ENCODE results near the gene SELP. TPM values are rescaled to one million over a fixed set of nuclear protein-coding genes. Genes with fewer than 3 reads are reported as not detected.
"Not testable (repeated sequence)": the region's sequence is repeated elsewhere in the genome, so short reads cannot be mapped to it uniquely, and the experiment has no call there.

Gene SELP
- total and polyA plus RNA-seq, 2 of the 8 experiments (the other 6 are each of a cell fraction or from before 2014, with no cell fraction given), result not detected

DNA sequence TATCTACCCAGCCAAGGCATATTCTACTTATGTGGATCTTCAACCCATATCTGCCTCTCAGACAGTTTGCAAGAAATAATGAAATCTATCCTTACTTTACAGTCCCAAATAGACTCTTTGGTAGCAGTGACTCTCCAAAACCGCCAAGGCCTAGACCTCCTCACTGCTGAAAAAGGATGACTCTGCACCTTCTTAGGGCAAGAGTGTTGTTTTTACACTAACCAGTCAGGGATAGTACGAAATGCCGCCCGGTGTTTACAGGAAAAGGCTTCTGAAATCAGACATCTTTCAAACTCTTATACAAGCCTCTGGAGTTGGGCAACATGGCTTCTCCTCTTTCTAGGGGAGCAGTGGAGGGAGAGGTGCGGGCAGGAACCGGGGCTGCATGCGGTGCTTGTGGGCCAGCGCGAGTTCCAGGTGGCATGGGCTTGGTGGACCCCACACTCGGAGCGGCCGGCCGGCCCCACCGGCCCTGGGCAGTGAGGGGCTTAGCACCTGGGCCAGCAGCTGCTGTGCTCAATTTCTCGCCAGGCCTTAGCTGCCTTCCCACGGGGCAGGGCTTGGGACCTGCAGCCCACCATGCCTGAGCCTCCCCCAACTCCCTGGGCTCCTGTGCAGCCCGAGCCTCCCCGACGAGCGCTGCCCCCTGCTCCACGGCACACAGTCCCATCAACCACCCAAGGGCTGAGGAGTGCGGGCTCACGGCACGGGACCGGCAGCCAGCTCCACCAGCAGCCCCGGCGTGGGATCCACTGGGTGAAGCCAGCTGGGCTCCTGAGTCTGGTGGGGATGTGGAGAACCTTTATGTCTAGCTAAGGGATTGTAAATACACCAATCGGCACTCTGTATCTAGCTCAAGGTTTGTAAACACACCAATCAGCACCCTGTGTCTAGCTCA, 38.0 kb upstream of the SELP start:
- H2BK15ac ChIP-seq (ENCODE audit: low read length); H3K4me3 ChIP-seq (ENCODE audit: extremely low read depth in 1 of 4, insufficient read depth in 2 of 4, low read depth in 3 of 4, low read length in 4 of 4); H3K18ac ChIP-seq (ENCODE audit: extremely low read depth, low read length); H3K27me3 ChIP-seq (replicated peaks in 1 of 4; ENCODE audit: control insufficient read depth in 3 of 4, extremely low read depth in 1 of 4, insufficient read depth in 3 of 4, low read length in 3 of 4); FAIRE-seq; DNase-seq (ENCODE audit: low read depth in 1 of 2, low spot score in 2 of 2); H3K56ac ChIP-seq (replicated peaks; ENCODE audit: insufficient read length, low read depth, low read length); H4K20me1 ChIP-seq (replicated peaks in 1 of 2; ENCODE audit: control insufficient read depth in 1 of 2, insufficient read depth in 2 of 2, low read length in 2 of 2); H3K4me1 ChIP-seq (replicated peaks in 1 of 4; ENCODE audit: control insufficient read depth in 3 of 4, insufficient read depth in 4 of 4, low read length in 3 of 4); H3K4ac ChIP-seq (replicated peaks; ENCODE audit: insufficient read length, low read depth, low read length); H3K27ac ChIP-seq (ENCODE audit: low read depth, low read length); H2BK12ac ChIP-seq (ENCODE audit: low read depth, low read length); H2BK5ac ChIP-seq (ENCODE audit: low read depth, low read length); H3K14ac ChIP-seq (ENCODE audit: insufficient read length); H3K23me2 ChIP-seq (ENCODE audit: low read depth, low read length); H3K9me3 ChIP-seq (ENCODE audit: insufficient read depth in 2 of 2, low read depth in 1 of 2, low read length in 1 of 2); H3K4me2 ChIP-seq (ENCODE audit: insufficient read depth in 1 of 2, low read depth in 2 of 2, low read length in 2 of 2); H4K91ac ChIP-seq (replicated peaks; ENCODE audit: insufficient read length, low read length); H3K9ac ChIP-seq (replicated peaks in 1 of 4; ENCODE audit: extremely low read depth in 1 of 4, low read depth in 3 of 4, low read length in 3 of 4); H3K79me2 ChIP-seq (ENCODE audit: control insufficient read depth in 1 of 2, insufficient read depth in 2 of 2, low read length in 2 of 2); H2AFZ ChIP-seq (ENCODE audit: low read length); H3K23ac ChIP-seq (ENCODE audit: insufficient read length); H3K36me3 ChIP-seq (ENCODE audit: control insufficient read depth in 2 of 4, insufficient read depth in 4 of 4, low read length in 3 of 4); H2BK120ac ChIP-seq (replicated peaks; ENCODE audit: low read depth, low read length); H4K8ac ChIP-seq (ENCODE audit: extremely low read depth, insufficient read depth, low read length); H3K79me1 ChIP-seq (ENCODE audit: low read depth, low read length); POLR2A ChIA-PET (ENCODE audit: partially characterized antibody); H2AK5ac ChIP-seq (ENCODE audit: low read depth, low read length); H2BK20ac ChIP-seq (ENCODE audit: low read length); H4K5ac ChIP-seq (ENCODE audit: insufficient read length, low read depth, low read length): not testable (repeated sequence)
- CTCF ChIA-PET (ENCODE audit: partially characterized antibody), result interaction anchor here (0.7 kb wide), 1 partner anchor 202 kb away, joined by 3 read pairs; no protein-coding TSS in a partner anchor
- WGBS, 2 experiments (ENCODE audit: extremely low coverage in 1 of 2, insufficient coverage in 1 of 2, insufficient read length in 1 of 2, insufficient replicate concordance in 2 of 2, low coverage in 1 of 2, low lambda C conversion rate in 2 of 2, missing lambda C conversion rate in 1 of 2), result 84% methylated on average over 16 of the region's 28 CpGs; no CpG with 5 or more reads in 1 of the 2 experiments
